C4-2B (cell line): ENCODE measurements around the gene CACNA2D3.

ENCODE experiments used
- CTCF ChIP-seq: fragments of 450-650 bp; conservative IDR thresholded peaks from 2 replicates; pipeline ENCODE4 v1.5.1; 2017; ENCODE audit warnings: mild to moderate bottlenecking
- ZFX ChIP-seq: fragments of 450-650 bp; IDR thresholded peaks from 2 replicates; pipeline ENCODE4 v1.6.1; 2017

GRCh38 chr3:54957711-54958110 lies 835.4 kb downstream of the CACNA2D3 start:
- no peak for TF ChIP-seq CTCF
- no peak for TF ChIP-seq ZFX
